NCI-H1417 treated with DMSO at 0.1 percent for 48 hours (cell line): Measurements from ENCODE around the gene KCNJ1.

Experiments used
- DNase-seq: peaks from one replicate; lab custom pipeline; 2025; lab: John Stamatoyannopoulos, UW

Gene KCNJ1

DNA sequence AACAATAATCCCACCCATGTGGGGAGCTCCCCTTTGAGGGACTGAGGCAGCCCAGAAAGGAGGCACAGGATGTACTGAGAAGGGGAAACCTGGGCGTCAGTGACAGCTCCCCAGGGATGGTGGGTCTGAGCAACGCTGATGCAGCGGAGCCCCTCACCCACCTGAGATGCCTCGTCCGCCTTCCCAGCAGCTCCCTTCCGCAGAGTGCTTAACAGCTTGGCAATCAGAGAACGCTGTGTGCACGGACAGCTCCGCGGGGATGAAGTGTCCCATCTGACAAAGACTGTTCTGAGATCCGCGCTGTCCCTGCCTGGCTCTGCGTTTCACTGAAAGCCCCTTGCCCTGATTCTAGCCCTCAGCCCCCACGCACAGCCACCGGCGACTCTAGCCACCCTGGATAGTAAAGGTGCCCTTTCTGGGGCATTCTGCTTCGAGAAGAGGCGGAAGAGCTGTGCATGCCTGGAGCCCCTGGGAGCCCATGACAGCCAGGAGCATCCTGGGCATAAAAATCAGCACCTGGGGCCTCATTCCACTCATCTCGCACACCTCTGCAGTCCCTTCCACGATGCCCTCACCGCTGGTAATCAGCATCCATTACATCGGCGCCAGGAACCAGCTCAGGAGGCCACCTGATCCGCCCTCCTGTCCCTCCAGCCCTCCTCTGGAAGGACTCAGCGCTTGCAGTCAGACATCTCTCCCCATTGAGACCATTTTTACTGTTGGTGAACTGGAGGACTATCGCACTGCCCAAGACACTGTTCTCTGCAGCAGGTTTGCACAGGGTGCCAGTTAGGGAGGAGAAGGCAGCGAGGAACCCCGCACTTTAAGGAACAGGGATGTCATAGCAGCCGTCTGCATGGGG lies 34.8 kb upstream of the KCNJ1 start:
- no peak for DNase-seq

DNA sequence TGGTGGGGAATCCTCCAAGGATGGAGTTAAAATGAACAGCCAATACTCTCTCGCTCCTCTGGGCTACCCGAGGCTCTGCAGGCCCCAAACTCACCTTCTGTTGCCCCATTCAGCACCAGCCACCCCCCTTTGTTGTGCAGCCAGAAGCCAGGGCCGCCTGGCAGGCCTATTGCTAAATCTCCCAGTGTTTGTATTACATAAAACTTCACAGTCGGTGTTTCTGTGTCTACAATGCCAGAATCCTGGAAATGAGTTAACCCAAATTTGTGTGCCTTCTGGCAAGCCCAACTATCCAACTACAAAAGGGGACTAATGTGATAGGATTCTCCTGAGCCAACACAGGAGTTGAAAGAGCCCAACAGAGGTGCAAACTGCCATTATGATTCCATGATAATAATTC lies 33.4 kb upstream of the KCNJ1 start:
- no peak for DNase-seq

DNA sequence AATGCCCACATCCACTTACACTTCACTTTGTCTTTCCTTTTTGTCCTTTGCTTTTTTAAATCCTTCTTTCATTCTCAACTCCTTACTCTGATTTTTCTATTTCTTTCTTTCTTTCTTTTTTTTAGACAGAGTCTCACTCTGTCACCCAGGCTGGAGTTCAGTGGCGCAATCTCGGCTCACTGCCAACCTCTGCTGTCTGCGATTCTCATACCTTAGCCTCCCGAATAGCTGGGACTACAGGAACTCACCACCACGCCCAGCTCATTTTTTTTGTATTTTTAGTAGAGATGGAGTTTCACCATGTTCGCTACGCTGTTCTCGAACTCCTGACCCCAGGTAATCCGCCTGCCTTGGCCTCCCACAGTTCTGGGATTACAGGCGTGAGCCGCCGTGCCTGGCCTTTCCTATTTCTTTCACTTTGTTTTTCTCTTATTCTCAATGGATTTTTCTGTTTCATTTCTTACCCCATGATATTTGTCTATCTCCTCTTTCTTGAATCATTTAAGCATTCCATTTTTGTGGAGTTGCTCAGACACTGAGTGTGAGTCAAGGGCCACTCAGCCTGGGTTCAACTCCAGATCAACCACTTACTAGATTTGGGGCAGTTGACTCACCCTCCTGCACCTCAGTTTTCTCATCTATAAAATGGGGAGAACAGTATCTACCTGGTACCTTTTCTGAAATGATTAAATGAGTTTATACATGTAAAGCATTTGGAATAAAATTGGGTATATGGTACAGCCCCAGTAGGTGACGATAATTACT lies 31.7 kb upstream of the KCNJ1 start:
- no peak for DNase-seq

DNA sequence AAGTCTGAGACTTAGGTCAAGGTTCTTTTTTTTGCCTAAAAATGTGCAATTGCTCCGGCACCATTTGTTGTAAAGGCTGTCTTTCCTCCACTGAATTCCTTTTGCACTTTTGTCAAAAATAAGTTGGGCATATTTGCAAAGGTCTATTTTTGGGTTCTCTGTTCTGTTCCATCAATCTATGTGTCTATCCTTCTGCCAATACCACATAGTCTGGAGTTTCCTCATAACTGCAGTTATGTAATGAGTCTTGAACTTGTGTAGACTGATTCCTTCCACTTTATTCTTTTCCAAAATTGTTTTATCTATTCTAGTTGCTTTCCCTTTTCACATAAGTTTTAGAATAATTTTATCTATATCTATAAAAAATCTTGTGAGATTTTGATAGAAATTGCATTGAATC lies 30.7 kb upstream of the KCNJ1 start:
- DNase-seq = no peak

DNA sequence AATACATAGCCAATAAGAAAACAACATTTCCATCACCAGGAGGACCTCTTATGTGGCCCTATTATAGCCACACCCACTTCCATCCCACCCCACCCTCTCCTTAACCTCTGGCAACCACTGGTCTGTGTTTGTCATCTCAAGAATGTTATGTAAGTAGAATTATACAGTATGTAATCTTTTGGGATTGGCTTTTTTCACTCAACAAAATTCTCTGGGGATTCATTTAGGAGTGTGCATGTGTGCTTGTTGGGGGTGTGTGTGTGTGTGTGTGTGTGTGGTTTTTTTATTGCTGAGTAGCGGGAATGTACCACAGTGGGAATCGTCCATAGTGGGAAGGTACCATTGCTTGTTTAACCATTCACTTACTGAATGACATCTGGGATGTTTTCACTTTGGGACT lies 29.3 kb upstream of the KCNJ1 start:
- no peak for DNase-seq

DNA sequence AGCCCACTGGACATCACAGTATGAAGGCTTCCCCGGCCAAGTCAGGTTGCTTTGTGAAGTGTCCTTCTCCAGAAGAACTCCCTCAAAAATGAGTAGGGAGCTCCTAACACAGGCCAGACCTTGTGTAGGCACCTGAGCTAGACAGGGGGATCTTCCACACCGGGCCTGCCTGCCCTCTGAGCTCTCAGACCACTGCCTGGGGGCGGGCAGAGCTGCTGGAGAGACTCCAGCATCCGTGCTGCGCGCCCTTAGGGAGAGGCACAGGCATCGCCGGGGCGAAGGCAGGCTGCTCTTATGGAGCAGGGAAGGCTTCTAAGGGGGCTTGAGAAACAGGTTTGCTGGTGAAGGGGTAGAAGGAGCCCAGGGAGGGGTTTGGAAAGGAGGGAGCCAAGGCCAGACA lies 28.4 kb upstream of the KCNJ1 start:
- DNase-seq = no peak

DNA sequence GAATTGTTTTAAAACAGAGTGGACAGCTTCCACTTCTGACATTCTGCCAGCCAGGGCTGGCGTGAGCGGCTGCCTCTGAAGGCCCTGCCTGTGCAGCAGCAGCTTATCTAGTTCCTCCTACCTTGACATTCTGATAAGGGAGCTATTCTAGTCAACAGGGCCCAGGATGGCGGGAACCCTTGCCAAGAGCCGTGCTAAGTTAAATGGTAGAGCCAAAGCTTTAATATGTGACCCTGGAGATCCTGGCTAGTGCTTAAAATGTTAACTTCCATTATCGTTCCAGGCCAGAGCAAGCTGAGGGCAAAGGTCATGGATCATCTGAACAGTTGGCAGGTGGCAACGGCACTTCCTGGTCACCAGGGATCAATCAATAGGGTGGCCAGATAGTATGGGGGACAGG lies 27.6 kb upstream of the KCNJ1 start:
- no peak for DNase-seq

DNA sequence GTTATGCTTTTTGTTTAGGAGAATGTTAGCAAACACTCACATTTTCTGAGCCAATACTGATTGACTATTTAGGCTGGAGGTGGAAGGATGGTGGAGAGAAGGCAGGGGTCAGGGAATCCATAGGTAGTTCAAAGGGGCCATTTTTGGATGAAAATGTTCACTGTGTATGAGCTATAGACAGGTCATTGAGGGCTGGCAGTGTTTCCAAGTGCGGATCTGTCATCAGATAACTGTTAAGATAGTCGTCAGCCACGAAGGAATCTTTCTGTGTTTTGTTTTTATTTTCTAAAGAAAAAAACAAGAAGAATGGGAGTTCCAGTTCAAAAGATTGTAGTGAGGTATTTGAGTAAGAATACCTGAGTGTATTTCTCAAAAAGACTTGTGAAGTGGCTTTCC lies 27.2 kb upstream of the KCNJ1 start:
- no peak for DNase-seq

DNA sequence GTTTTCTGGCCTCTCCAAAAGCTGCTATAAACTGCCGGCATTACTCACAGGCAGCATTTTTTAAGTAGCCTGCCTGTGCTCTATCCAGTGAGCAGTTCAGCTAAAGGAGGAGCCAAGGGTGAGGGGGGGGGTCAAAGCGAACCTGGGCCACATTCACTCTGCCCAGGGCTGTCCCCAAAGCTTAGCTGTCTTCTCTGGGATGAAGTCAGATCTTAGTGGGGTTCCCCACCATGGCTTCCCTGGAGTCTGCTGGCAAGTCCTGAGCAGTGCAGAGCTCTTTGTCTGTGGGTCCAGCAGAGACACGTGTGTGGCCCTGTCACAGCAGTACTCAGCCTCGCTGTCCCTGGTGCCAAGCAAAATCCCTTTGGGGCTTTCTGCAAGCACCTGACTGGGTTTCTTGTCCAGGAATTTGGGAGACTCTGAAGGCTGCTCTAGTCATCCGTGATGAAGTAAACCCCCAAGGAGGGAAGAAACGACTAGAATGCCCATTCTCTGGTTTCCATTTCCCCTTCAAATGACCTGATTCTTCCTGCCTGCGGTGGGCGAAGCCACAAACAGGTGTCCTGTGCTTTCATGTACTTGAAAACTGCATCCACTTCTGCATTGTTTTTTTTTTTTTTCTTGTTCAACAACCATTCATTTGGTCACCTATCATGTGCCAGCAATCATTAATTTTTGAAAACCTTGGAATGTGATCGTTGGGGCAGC lies 26.6 kb upstream of the KCNJ1 start:
- DNase-seq = no peak

DNA sequence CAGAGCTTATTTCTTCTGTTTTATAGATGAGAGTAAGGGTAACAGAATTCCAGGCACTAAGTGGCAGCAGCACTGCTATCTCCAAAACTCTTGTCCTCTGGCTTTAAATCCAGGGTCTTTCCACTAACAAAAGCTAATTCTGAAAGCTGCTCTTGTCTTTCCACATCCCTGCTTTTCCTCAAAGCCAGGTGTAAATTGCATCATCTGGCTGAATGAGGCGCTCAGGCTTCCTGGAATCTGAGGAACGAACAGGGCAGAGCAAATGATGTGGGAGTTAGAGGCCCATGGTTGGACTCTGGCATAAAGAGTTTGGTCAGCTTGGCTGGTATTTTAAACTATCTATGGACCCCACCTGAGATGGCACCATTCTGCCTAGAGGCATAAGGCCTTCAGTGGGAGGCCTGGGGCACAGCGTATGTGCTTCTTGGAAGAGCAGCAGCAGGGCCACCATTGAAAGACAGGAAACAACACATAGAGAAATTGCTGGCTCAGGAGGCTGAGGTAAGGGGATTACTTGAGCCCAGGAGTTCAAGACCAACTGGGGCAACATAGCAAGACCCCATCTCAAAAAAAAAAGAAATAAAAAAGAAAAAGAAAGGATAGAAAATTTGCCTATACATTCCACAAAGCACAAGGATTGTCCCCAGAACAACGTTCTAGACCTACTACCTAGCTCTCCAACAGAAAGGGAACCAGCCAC lies 25.9 kb upstream of the KCNJ1 start:
- DNase-seq = no peak

DNA sequence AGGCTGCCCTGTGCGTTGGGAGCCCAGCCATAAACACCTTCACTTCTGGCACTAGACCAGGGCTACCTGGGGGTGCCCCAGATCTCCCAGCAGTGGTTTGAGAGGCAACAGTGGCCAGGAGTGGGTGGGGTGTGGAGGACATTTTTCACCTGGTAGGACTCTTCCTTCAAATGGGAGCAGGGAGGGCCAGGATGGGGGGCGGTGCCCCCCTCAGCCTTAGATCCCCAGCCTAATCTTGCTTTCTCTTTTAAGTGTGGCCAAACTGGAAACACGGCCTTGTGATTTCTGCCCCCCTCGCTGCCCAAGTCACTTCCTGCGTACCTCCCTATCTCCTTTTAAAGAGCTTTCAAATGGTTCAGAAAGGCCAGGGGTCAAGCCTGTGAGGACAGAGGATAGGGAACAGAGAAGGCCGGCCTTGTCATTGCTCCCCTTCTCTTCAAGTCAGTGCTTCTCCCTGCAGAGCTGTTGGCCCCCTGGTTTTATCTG lies 24.9 kb upstream of the KCNJ1 start:
- no peak for DNase-seq

DNA sequence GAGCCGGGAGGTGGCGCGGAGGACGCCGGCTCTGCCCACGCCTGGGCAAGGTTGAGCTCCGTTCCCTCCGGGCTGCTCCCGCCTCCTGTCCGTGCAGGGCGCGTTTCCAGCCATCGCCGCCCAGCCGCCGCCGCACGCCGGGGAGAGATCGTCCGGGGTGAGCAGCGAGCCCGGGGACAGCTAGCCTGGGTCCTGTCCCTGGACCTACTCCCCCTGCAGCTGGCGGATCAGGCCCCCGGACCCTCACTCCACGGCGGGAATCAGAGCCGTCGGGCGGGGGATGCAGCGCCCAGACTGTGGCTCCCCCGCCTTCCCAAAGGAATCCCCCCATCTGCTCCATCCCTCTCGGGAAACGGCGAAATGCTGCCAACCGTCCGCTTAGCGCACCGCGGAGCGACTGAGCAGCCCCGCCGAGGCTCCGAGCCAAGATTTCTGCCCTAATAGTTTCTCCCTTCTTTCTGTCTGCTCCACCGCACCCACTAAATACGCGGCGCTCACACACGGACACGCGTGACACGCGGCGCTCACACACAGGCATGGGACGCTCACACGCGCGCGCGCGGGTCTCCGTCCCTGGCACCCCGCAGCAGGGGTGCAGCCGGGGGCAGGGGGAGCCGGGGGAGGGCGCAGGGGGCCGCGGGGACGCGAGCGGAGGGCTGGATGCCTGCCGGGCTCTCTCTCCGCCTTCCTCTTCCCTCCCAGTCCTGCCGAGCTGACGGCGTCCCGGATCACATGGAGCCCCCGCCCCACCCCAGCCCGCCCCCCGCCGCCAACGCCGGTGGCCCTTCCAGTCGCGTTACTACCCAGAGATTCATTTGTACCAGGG lies 23.7 kb upstream of the KCNJ1 start, which contains the start of gene KCNJ5:
KCNJ5 (plus strand) TSS at position 814 of the 826 bp plus-strand sequence. CDS start 19,918 bp downstream, outside the sequence.
- DNase-seq = peak; percentile 17

DNA sequence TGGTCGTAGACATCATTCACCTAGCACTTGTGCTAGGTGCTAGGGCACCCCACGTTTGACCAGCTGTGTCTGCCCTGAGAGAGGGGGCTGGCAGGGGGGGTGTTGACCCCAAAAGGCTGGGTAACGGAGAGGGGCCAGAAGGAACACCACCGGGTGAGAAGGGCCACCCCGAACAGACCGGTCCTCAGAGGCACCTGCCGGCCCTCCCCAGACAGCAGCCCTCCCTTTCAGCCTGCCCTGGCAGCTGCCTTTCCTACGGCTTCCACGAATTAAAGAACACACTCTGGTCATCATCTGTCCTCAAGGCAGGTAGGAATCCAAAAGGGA lies 23.1 kb upstream of the KCNJ1 start:
- no peak for DNase-seq

DNA sequence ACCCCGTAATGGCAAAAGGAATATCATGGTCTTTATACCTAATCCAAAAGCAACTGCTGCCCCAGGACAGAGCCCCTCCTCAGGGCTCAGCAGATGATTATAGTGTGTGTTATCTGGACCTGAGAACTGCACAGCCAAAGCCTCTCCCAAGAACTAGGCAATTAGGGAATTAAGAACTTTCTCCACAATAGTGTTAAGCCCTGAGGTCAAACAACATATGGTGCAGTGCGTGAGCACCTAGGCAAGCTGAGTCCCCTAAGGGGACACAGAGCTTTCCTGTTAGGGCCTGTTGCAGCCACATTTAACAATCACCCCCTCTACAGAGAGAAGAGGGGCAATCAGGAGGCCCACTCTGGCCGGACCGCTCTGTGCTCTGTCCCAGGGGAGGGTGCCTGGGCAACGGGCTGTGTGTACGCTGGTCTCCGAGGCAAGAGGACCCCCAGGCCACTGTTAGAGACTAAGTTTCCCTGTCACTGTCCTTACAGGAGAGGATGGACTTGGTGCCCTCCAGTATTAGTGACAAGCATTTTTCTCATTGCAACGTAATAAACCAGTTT lies 22.6 kb upstream of the KCNJ1 start:
- DNase-seq = no peak

DNA sequence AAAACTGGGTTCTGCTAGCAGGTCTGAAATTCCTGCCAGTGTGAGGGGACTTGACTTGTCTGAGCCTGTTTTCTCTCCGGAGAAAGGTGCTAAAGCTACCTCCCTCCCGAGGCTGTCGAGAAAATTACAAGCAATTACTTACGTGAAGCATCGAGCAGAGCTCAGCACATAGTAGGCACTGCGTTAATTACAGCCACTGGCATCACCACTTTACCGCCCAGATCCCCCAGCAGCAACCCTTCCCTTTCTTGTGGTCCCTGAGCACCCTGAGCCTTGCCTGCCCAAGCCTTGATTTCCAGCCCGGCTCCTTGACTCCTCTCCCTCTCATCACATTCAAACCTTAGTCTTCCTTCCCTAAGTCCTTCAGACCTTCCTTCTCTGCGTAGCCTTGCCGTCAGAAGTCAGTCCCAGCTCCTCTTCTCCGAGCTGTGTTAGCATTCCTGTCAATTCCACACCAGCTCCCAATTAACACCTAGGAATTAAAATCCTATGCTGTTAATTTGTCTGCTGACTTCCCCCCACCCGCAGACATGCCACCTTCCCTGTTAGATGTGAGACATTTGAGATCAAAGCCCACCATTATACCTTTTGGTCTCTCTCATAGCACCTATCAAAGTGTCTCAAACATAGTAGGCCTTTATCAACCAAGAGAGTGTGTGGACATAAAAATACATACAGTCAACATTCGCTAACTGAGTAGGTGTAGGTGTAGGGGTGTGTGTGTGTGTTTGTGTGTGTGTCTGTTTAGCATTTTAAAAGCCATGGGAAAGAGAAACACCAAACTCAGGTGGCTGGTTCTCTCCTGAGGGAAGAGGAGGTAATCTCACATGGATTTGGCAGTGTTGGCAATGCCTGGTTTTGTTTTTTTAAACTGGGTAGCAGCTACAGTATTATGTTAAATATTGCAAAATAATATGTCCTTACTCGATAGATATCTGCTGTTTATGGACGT lies 21.2 kb upstream of the KCNJ1 start:
- no peak for DNase-seq

DNA sequence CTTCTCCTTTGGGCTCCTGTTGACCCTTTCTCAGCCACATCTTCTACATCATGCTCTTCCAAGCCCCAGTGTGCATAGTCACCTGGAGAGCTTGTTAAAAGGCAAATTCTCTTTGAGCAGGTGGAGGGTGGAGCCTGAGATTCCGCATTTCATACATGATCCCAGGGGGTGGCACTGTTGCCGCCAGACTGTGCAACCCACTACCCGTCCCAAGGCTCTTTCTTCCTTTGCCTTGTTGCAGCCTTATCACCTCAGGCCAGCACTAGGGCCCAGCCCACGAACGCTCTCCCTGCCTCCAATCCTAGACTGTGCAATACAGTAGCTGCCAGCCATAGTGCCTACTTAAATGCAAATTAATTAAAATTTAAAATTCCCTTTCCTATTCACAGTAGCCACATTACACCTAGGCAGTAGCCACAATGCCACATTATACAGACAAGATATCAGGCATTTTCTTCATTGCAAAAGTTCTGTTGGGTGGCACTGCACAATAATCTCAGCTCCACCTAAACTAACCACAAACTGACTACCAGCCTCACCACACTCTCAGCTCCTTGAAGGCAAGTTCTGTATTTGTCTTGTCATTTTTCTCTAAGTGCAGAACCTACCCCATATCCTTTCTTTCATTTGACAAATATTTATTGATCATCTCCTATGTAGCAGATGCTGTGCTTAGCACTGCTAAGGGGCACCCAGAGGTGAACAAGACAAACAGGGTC lies 19.5 kb upstream of the KCNJ1 start:
- no peak for DNase-seq

DNA sequence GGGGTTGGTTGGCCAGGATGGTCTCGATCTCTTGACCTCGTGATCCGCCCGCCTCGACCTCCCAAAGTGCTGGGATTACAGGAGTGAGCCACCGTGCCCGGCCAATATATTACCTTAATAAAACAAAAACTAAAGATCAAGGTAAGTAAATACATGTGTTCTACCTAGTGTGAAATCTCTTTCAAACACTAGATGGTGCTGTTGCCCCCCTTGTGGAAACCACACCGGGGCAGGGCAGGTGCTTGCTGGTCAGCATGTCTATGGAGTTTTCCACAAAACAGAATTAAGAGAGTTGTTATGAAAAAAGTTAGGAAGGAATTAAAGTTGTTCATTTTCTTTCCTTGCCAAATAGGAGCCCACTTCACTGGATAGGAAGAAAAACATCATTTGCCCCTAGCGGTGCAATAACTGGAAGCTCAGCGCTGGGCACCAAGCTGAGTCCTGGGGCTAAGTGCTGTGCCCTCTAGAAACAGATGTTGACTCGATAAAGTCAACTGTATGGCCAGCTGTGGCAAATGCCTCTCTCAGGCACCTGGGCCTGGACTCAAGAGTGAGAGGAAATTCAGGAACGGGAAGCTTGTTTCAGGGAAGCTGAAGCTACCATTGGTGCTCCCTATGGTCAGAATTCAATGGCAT lies 17.7 kb upstream of the KCNJ1 start:
- DNase-seq = peak; percentile 9

DNA sequence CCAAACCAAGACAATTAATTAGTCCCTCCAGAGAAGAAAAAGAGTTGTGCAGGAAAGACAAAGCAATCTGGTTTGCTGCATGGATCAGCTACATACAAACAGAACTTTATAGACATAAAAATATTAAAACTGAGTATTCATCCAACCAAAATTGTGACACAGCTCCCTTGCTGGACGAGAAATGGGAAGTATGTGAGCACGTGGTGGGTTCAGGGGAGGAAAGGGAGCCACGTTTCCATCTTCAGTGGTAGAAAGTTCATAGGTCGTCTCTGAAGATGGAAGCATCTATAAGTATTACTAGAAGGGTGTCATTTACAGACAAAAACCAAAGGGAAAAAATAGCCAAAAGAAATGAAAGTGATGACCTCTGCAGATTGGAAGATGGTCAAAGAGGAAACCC lies 17.0 kb upstream of the KCNJ1 start:
- no peak for DNase-seq

DNA sequence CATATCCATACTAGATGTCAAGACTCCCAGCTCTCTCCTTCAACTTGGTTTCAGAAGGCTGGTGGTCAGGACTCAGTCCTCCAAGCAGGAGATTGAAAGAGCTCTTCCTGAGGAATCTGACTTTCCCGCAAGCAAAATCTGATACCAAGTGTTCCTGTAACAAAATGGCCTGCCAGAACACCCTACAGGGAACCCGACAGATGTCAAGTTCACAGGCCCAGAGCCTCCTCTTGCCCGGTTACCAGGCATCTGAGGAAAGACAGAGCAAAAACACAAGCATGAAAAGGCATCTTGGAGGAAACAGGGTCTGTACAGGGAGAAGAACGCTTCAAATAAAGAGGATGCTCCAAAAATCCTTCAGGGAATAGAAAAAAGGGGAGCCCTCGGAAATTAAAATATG lies 15.4 kb upstream of the KCNJ1 start:
- no peak for DNase-seq
